Measurements from ENCODE around the gene TRHDE.

The TRHDE gene

DNA sequence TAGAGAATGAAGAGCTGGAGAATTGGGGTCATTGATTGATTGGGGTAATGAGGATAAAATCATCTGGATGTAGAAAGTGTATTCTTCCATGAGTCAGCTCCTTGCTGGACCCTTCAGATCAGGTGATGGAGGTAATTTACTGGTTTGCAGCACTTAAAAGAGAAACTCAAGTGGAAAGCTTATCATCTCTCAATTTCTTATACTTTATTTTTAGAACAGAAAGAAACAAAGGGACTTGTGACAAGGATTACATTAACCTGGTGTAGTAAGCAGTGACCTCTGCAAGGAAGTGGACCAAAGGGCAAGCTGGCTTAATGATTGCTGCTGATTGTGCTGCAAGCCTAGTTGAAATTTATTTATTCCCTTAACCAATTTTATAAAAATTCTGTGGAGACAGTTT is 405.0 kb downstream of the TRHDE start:
- TF ChIP-seq, protein P1, sequence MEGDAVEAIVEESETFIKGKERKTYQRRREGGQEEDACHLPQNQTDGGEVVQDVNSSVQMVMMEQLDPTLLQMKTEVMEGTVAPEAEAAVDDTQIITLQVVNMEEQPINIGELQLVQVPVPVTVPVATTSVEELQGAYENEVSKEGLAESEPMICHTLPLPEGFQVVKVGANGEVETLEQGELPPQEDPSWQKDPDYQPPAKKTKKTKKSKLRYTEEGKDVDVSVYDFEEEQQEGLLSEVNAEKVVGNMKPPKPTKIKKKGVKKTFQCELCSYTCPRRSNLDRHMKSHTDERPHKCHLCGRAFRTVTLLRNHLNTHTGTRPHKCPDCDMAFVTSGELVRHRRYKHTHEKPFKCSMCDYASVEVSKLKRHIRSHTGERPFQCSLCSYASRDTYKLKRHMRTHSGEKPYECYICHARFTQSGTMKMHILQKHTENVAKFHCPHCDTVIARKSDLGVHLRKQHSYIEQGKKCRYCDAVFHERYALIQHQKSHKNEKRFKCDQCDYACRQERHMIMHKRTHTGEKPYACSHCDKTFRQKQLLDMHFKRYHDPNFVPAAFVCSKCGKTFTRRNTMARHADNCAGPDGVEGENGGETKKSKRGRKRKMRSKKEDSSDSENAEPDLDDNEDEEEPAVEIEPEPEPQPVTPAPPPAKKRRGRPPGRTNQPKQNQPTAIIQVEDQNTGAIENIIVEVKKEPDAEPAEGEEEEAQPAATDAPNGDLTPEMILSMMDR (IDR thresholded peaks at IDR 0.05; ENCODE audit: control insufficient read depth, insufficient read depth, low read depth, low read length, missing control alignments) = no peak
- no peak overlapping the region for H3K4me3 ChIP-seq (ENCODE audit: control insufficient read depth, low read depth, low read length)
- no peak for DNase-seq (ENCODE audit: low read depth)

DNA sequence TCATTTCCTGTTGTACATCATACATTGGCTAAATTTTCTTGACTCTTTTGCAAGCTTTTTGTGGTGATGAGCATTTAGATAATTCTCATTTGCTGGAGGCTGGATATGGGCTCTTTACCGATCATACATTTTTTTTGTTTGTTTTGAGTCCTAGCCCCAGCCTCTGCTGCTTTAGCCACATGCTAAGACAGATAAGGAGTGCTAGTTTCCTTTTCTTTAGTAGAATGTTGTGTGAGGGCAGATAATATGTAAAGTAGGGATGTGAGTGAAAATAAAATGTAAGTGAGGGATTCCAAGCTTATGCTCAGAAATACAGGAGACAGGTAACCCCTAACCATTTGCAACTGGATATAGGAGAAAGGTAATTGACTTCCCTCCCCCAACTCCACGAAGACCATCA is 405.7 kb downstream of the TRHDE start:
- H3K4me3 ChIP-seq (ENCODE audit: control insufficient read depth, low read depth, low read length) = no peak overlapping the region
- DNase-seq (ENCODE audit: low read depth) = no peak
- TF ChIP-seq, protein P1 (IDR thresholded peaks at IDR 0.05; ENCODE audit: control insufficient read depth, insufficient read depth, low read depth, low read length, missing control alignments) = no peak

DNA sequence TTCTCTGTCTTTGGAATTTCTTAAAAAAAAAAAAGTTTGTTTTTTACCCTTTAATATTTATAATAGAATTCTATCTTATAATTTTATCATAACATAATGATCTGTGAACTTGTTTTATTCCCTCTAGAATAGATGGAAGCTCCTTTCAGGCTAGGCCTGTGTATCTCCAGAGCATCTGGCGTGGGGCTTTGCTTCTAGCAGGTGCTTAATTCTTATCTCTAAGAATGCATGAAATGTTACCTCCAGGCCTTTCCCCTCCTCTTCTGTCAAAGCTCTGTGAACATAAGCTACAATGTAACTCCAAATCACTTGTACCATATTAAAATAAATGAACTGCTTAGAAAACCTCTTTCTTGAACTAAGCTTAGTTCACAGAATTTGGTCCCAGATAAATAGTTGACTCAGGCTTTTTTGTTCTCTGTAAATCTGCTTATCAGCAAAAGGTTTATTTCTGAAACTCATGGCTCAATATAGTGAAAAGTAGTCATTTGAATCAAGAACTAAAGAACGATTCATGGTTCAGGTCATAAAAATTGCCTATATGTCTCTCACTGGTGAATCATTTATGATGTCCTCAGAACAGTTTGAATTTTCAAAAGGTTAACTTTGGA is 407.1 kb downstream of the TRHDE start:
- DNase-seq (ENCODE audit: low read depth) = no peak
- no peak overlapping the region for H3K4me3 ChIP-seq (ENCODE audit: control insufficient read depth, low read depth, low read length)
- TF ChIP-seq, protein P1 (IDR thresholded peaks at IDR 0.05; ENCODE audit: control insufficient read depth, insufficient read depth, low read depth, low read length, missing control alignments) = no peak

- no peak for DNase-seq (ENCODE audit: low read depth)
- H3K4me3 ChIP-seq (ENCODE audit: control insufficient read depth, low read depth, low read length) = no peak overlapping the region
- TF ChIP-seq, protein P1 (IDR thresholded peaks at IDR 0.05; ENCODE audit: control insufficient read depth, insufficient read depth, low read depth, low read length, missing control alignments) = no peak
Observed at GRCh38 chr12:72681028-72681427, 408.9 kb downstream of the TRHDE start.

DNA sequence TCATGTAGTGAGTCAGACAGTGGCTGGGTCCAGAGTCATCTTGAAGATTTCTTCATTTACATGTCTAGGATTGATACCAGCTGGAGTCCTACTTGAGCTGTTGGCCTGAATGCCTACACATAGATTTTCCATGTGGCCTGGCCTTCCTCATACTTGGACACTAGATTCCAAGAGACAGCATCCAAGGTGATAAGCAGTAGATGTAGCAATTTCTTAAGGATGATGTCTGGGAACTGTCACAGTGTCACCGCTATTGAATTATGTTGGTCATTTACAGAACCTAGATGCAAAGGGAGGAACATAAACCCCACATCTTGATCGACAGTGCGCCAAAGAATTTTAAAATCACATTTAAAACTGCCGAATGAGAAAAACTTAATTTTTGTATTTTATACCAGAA is 412.3 kb downstream of the TRHDE start:
- TF ChIP-seq, protein P1 (IDR thresholded peaks at IDR 0.05; ENCODE audit: control insufficient read depth, insufficient read depth, low read depth, low read length, missing control alignments) = no peak
- no peak for DNase-seq (ENCODE audit: low read depth)
- H3K4me3 ChIP-seq (ENCODE audit: control insufficient read depth, low read depth, low read length) = no peak overlapping the region

GRCh38 chr12:72692338-72692737 is 420.2 kb downstream of the TRHDE start:
- no peak overlapping the region for H3K4me3 ChIP-seq (ENCODE audit: control insufficient read depth, low read depth, low read length)
- DNase-seq (ENCODE audit: low read depth) = no peak
- TF ChIP-seq, protein P1 (IDR thresholded peaks at IDR 0.05; ENCODE audit: control insufficient read depth, insufficient read depth, low read depth, low read length, missing control alignments) = no peak

- TF ChIP-seq, protein P1 (IDR thresholded peaks at IDR 0.05; ENCODE audit: control insufficient read depth, insufficient read depth, low read depth, low read length, missing control alignments) = no peak
- DNase-seq (ENCODE audit: low read depth) = no peak
- H3K4me3 ChIP-seq (ENCODE audit: control insufficient read depth, low read depth, low read length) = no peak overlapping the region
Observed at GRCh38 chr12:72694193-72694592, 422.0 kb downstream of the TRHDE start.

All from AG09309 (cell line).